Peyer's patch (tissue), 4 donors: Measurements from ENCODE around the gene MYT1. TPM values are rescaled to one million over a fixed set of nuclear protein-coding genes. Genes with fewer than 3 reads are reported as not detected.
A peak's percentile ranks its signal among the peaks of the same experiment; 100 is the strongest.

ENCODE experiments used
- DNase-seq, 3 donors: peaks; one replicate each; pipeline ENCODE4 v3.0.0-alpha.2; 2017 to 2019
- H3K27ac ChIP-seq, 4 donors: fragments of 200-600 bp; sonication (generic); one replicate each; pipeline ENCODE4 v1.5.1; 2016 to 2019
- H3K27me3 ChIP-seq, 2 donors: fragments of 200-600 bp; sonication (generic); one replicate each; pipeline ENCODE4 v1.5.1; 2019
- H3K36me3 ChIP-seq, 3 donors: fragments of 200-600 bp; sonication (generic); one replicate each; pipeline ENCODE4 v1.5.1; 2016 to 2019
- H3K4me1 ChIP-seq, 4 donors: fragments of 200-600 bp; sonication (generic); one replicate each; pipeline ENCODE4 v1.5.1; 2016 to 2019
- H3K4me3 ChIP-seq, 4 donors: fragments of 200-600 bp; sonication (generic); 1 replicate in 3 of 4; 2 replicates in 1 of 4; pipeline ENCODE4 v1.5.1; 2016 to 2019; ENCODE audit warnings: mild to moderate bottlenecking in 1 of 4
- H3K9me3 ChIP-seq, 4 donors: fragments of 200-600 bp; sonication (generic); one replicate each; pipeline ENCODE4 v1.5.1; 2016 to 2019; ENCODE audit warnings: mild to moderate bottlenecking in 1 of 4
- CTCF ChIP-seq, 6 experiments: fragments of 450-650 bp in 4 of 6; fragments of 200-600 bp in 2 of 6; sonication (generic) in 1 of 6; IDR thresholded peaks; one replicate each; pipeline ENCODE4 v1.5.1; 2017 to 2019; ENCODE audit warnings: antibody characterized with exemption in 6 of 6, mild to moderate bottlenecking in 3 of 6, moderate library complexity in 1 of 6
- POLR2A ChIP-seq, 2 donors: fragments of 450-650 bp; IDR thresholded peaks; one replicate each; pipeline ENCODE4 v1.5.1; 2017; ENCODE audit warnings: antibody characterized with exemption in 2 of 2, mild to moderate bottlenecking in 2 of 2, moderate library complexity in 2 of 2
- total RNA-seq, 4 donors: library from RNA; depleted of rRNA; stranded (reverse); fragments of >200 nt; gene quantifications; one replicate each; pipeline ENCODE4 v1.1.0, GENCODE V29; 2016

MYT1 gene
- total RNA-seq, 4 donors from 2014 or later = 0.18 to 0.83 TPM; not detected in 2

GRCh38 chr20:64207641-64208590 lies 43.7 kb downstream of the MYT1 start:
- TF ChIP-seq POLR2A (IDR thresholded peaks at IDR 0.05) (no peak), CTCF (IDR thresholded peaks at IDR 0.05) (no peak)
- H3K4me1 ChIP-seq = peaks cover 0 to under 1% (median 0%) of the 10 kb centered on the region in 4 donors
- no peaks in the 10 kb centered on the region for H3K36me3 ChIP-seq
- no peak overlapping the region for H3K27ac ChIP-seq
- H3K4me3 ChIP-seq = no peak overlapping the region
- no peak for DNase-seq
- H3K27me3 ChIP-seq = no peaks in the 10 kb centered on the region
- no peaks in the 10 kb centered on the region for H3K9me3 ChIP-seq

- no peak for TF ChIP-seq CTCF (IDR thresholded peaks at IDR 0.05)
- no peak for TF ChIP-seq POLR2A (IDR thresholded peaks at IDR 0.05)
- Histone ChIP-seq H3K9me3 (no peaks in the 10 kb centered on the region), H3K4me1 (peaks cover 0 to 10% (median 0%) of the 10 kb centered on the region in 4 donors), H3K27ac (no peak overlapping the region), H3K36me3 (no peaks in the 10 kb centered on the region), H3K27me3 (no peaks in the 10 kb centered on the region), H3K4me3 (no peak overlapping the region)
- DNase-seq = no peak
Observed at GRCh38 chr20:64209148-64209547, 44.9 kb downstream of the MYT1 start.

- Histone ChIP-seq H3K9me3 (no peaks in the 10 kb centered on the region), H3K4me3 (no peak overlapping the region), H3K4me1 (peaks cover 0 to 10% (median 0%) of the 10 kb centered on the region in 4 donors), H3K27me3 (no peaks in the 10 kb centered on the region), H3K36me3 (no peaks in the 10 kb centered on the region), H3K27ac (no peak overlapping the region)
- TF ChIP-seq POLR2A (IDR thresholded peaks at IDR 0.05) (no peak), CTCF (IDR thresholded peaks at IDR 0.05) (no peak)
- DNase-seq = no peak
Observed at GRCh38 chr20:64210656-64211369, 46.6 kb downstream of the MYT1 start.

GRCh38 chr20:64211874-64212658 lies 47.8 kb downstream of the MYT1 start:
- Histone ChIP-seq H3K36me3 (no peaks in the 10 kb centered on the region), H3K27me3 (no peaks in the 10 kb centered on the region), H3K9me3 (no peaks in the 10 kb centered on the region), H3K4me3 (no peak overlapping the region), H3K4me1 (peaks cover 0 to 10% (median 0%) of the 10 kb centered on the region in 4 donors), H3K27ac (peak overlapping the region in 1 of 4 donors; percentile 35)
- TF ChIP-seq CTCF (IDR thresholded peaks at IDR 0.05) (no peak), POLR2A (IDR thresholded peaks at IDR 0.05) (no peak)
- DNase-seq = no peak

GRCh38 chr20:64212755-64213154 lies 48.5 kb downstream of the MYT1 start:
- no peak for DNase-seq

More at GRCh38 chr20:64212755-64213154, 48.5 kb downstream of the MYT1 start:
- Histone ChIP-seq H3K27ac (peak overlapping the region in 1 of 4 donors; percentile 35), H3K9me3 (no peaks in the 10 kb centered on the region), H3K4me3 (no peak overlapping the region), H3K36me3 (no peaks in the 10 kb centered on the region), H3K27me3 (no peaks in the 10 kb centered on the region), H3K4me1 (peaks cover 0 to 10% (median 0%) of the 10 kb centered on the region in 4 donors)
- TF ChIP-seq CTCF (IDR thresholded peaks at IDR 0.05) (no peak), POLR2A (IDR thresholded peaks at IDR 0.05) (no peak)
